LoVo (cell line): Measurements from ENCODE around the gene ERI3.
A peak's percentile ranks its signal among the peaks of the same experiment; 100 is the strongest.

Experiments used
- DNase-seq: peaks from one replicate; pipeline ENCODE4 v3.0.0-alpha.2; 2016; ENCODE audit warnings: low spot score

The ERI3 gene, protein sequence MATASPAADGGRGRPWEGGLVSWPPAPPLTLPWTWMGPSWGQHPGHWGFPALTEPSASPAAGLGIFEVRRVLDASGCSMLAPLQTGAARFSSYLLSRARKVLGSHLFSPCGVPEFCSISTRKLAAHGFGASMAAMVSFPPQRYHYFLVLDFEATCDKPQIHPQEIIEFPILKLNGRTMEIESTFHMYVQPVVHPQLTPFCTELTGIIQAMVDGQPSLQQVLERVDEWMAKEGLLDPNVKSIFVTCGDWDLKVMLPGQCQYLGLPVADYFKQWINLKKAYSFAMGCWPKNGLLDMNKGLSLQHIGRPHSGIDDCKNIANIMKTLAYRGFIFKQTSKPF

DNA sequence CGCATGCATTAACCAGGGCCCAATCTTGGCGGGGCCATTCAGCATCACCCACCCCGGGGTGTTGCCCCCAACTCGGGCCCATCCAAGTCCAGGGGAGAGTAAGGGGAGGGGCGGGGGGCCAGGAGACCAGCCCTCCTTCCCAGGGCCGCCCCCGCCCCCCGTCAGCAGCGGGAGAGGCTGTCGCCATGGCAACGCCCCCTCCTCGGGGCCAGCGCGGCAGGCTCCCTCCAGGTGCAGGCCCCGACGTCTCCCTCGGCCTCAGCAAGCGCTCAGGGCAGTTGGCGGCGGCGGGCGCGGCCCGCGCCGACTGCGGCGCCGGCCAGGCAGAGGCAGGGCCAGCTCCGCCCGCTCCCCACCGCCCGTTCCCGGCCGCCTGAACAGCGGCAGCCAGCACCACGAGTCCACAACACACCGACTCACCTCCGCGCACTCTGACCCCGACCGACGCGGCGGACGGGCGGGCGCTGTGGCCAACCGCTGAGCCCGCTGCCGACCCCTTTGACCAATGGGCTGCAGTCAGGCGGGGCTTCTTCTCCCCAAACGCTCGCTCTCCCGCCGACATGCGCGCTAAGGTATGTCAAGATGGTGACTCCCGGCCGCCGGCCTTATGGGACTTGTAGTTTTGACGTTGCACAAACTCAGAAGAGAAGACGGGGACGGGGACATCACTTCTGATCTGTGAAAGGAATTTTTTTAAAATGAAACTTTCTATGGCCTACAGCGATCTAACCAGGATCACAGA, at the start of gene ERI3:
TSS of gene ERI3 (minus strand) at position 418 of the 742 bp plus-strand sequence. CDS start at position 187, 231 bp downstream.
- DNase-seq, result peak; percentile 99

DNA sequence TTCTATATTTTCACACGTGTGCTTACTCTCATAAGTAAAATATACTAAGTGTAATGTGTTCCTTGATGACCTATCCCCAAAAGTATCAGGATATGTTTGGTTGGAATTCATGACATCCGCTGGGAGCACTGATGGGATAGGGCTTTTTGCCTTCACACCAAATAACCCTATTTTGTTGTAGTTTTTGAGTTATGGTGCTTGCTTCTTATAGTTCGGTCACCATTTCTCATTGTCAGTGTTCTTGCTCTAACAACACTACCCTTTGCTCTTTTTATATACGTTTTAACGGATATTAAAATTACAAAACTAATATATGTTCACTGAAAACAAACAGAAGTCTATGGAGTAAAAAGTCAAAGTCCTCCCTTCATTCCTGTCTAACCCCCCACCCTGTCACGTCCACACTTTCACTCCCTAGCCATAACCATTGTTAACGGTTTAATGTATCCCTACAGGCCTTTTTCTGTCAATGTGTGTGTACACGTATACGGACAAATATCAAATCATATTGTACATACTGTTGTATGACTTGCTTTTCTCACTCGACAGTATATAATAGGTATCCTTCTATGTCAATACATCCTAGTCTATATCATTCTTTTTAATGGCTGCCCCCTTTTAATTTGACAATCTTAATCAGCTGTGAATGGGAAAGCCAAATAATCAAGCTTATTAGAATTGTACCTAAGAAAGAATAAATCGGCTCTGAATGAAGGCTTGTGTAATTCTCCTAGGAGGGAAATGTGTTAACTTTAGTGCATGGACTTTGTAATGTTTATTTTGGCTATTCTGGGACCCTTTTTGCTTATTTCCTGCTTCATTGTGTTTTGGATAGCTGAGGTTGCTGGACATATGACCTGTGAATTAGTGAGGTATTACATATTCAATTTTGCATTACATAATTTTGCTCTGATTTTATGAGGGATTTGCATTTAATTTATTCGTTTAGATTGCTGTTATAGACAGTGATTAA, 46.5 kb upstream of the ERI3 start:
- no peak for DNase-seq

DNA sequence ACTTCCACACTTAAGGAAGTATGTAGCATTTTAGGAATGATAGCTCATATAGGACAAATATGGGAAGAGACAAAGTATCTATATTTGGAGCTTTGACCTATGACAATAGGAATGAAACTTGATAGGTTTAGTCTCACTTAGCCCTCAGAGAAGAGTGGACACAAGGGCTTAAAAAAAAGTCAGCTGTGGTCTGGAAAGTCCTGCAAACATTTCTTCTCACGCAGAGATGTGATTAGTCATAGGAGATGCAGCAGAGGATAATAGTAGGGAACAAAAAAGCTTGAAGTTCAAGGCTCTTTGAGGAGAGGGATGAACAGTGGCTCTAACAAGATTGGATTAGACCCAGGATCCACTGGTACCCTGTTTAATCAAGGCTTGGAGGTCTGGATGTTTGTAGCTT, 35.2 kb upstream of the ERI3 start:
- DNase-seq, result peak; percentile 7

DNA sequence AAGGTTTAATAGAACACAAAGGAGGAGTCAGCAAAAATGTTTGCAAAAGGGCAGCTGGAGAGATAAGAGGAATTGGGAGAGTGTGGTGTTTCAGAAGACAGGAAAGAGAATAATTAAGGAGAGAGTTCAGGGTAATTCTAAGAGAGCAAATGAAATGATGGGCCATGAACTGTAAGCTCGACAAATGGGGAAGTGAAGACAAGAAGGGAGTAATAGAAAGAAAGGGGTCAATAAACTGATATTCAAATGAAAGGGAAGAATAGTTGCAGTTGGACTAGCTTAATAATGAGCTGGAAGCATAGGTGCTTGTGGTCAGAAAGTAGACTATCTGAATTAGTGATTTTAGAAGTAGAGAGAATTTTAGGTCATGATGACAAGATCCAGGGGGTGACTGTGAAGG, 34.4 kb upstream of the ERI3 start:
- DNase-seq, result no peak

DNA sequence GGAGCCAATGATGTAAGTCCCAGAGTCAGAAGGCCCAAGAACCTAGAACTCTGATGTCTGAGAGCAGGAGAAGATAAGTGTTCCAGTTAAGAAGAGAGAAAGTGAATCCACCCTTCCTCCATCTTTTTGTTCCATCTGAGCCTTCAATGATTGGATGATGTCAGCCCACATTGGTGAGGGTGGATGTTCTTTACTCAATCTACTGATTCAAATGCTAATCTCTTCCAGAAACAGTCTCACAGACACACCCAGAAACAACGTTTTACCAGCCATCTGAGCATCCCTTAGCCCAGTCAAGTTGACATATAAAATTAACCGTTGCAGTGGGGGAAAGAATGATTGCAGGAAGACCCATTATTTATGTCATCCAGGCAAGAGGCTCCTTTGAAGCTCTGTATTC, 33.5 kb upstream of the ERI3 start:
- DNase-seq, result no peak

DNA sequence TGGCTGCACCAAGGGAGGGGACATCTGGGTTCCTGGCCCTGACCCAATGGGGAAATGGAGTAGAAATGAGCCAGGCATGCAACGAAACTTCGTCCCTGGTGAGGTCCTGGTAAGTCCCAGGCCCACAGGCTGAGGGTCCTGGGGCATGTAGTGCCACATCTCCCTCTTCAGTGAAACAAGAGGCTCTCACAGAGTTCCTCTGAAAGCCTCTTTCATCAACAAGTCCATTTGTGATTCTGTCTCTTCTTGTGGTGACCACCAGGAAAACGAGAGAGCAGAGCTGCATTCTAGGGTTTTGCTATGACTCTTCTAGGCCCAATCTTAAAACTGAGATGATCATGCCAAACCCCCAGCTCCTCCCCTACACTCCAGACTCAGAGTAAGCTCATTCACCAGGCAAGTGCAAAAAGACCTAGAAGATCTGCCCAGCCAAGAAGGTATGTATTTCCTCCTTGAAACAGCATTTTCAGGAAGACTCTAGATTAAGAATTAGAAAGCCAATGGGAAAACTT, 25.7 kb upstream of the ERI3 start:
- DNase-seq, result no peak

DNA sequence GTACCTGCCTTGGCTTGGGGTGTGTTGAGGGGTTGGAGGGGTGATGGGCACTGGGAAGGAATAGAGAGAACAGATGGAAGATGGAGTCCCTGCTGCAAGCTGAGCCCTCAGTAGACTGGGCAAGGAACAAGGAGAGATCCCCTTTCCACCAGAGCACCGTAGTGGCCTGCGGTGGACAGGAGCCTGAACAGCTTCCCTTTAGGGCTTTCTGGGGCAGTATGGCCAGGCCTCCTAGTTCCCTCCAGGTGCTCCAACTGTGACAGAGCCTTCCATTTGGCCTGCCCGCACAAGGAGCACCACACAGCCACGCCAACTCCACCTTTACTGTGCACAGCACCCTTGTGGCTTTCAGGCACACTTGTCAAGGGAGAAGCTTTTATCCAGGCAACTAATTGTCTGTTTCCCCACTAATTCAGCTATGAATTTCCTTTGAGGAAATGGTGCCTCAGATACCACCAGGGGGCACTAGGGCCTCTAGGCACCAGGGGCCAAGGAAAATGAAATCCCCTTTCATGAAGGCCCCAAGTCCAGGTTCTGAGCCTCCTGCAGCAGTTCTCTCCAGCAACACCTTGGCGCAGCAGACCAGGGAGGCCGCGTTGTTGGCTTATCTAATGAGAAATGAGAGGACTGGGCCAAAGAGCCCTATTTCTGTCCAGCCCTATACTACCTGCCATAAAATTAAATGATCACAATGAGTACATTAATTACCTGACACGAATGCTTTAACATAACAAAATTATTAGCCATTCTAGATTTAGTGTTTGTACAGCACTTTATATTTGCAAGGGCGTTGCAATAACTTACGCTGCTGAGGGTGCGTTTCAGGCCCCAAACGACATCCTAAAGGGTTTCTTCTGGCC, 23.1 kb upstream of the ERI3 start:
- peak; percentile 47 for DNase-seq

DNA sequence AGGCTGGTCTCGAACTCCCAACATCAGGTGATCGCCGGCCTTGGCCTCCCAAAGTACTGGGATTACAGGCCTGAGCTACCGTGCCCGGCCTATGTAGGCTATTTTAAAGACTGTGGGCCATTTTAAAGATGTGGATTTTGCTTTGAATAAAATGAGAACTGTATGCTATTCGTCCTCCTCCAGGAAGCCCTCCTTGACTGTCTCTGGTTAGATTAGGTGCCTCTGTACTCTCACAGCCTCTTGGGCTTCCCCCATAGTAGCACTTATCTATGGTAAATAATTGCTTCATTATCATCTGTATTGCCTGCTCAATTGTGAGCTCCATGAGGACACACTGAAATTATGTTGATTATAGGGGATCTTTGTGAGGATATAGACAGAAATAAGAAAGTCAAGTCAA, 20.5 kb upstream of the ERI3 start:
- no peak for DNase-seq

DNA sequence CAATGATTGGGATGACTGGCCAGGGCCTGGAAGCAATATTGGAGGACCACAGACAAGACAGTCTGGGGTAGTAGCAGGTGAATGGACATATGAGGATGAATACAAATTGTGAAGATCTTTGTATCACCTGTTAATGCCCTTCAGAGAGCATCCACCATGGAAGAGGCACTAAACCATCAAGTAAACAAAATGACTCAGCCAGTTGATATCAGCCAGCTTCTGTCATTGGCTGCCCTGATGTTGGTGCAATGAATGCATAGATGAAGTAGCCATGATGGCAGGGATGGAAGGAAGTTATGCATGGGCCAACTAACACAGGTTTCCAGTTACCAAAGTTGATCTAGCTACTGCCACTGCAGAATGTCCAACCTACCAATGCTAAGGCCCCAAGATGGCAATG, 16.1 kb upstream of the ERI3 start:
- DNase-seq, result no peak

DNA sequence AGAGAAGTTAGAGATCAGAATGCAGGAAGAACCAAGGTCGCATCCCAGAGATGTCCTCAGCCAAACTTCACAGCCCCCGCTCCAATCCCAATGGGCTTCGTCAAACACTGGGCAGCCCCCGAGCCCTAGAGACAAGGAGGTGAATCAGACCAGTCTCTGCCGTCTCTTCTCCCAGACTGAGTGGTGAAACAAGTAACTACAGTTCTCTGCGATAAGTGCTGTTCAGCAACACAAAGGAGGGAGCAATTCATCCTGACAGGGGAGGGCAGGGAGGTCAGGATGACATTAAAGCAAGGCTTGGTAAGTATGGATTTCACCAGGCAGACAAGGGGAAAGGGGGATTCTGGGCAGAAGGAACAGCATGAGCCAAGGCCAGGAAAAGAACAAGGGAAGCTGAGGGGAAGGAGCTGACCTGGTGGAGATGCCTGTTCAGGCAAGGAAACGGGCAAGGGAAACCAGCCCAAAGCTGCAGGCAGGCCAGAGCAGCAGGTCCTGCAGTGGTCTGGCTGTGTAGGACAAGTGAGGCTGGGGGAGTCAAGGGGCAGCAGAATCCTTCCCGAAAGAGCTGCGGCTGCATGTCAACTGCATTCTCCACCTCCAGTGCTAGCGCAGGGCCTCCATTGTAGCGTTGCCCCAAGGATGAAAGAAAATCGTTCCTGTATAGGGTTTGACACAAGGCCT, 13.6 kb upstream of the ERI3 start:
- no peak for DNase-seq

DNA sequence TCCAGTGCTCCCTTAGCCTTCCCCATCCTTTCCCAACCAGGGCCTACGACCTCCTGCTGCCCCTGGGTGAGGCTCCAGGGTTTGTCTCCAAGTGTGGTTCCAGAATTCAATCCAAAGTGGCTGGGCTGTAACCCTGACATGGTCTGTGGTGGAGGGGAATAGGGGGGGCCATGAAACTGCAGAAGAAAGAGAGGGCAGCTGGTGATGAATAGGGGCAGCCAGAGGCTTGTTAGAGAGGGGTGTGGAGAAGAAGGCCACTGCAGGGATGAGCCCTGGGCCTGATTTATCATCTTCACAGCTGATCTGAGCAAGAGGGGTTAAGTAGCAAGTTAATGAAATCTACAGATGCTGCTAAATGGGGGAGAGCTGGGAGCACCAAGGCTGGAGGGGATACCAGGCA, 12.9 kb upstream of the ERI3 start:
- no peak for DNase-seq

DNA sequence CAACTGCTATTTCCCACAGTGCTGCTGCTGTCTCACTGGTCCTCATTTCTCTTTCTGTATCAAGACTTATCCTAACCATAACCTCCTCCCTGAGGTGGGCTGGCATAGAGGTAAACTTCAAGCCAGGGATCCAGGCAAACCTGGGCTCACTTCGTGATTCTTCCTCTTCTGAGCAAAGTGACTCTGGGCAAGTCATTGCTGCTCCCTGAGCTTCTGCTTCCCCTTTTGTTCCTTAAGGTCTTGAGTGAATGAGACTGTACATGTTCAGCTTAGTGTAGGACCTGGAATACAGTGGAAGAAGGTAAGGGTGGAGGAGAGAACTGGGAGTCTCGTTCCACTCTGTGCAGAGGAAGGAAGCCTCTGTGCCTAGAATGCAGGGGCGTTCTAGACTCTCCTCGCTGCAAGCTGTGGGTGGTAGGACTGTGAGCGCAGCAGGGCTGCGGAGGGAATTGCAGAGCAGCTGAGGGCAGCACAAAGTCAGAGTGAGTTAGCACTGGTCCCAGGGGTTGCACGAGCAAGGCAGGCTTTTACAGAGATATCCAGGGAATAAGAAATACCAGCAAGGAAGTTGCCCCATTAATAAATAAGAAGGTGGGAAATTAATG, 11.4 kb upstream of the ERI3 start:
- DNase-seq, result no peak

DNA sequence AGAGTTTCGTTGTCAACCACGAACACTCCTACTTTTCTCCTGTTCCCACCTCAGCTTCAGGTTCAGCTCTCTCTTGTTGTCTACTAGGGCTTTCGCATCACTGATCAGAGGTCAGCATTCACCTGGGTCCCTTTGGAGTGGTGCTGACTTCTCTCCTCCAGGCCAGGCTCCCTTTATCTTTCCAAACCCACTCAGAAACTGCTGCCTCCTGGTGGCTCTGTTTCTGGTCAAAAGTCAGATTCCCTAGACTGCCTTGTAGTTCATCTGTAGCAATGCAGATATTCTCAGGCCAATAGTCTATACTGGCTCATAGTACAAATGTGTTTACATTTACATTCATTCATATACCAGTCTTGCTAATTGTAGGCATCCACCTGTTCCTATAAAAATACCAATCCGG, 6.4 kb upstream of the ERI3 start:
- no peak for DNase-seq

DNA sequence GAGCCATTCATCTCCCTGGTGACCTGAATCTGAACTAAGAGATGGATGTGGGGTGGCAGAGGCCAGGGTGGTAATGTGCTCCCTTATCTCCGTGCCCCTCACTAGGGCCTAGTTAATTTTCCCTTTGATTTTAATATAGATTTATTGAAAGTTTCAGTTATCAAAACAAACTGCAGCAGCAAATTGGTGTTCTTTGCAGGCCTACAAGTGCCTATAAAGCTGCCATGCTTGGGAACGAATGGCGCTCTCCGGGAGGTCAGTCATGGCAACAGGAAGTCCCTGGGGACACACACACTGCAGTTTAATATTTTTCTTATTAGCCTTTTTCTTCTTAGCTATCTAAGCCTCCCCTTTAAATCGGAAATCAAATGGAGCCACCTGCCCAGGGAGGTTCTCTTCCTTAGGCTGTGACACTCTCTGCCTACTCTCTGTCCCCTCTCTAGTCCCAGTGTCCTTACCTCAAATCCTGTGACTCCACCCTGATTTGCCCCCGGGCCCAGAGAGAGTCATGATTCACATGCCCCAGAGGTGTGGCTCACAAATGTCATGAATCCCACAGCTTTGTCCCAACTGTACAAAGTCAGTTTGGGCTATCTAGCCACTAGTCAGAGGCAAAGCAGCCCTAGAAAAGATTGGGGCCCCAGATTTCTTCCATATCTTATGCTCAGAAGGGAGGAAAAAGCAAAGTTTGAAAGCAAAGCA, 4.3 kb upstream of the ERI3 start:
- DNase-seq, result no peak

DNA sequence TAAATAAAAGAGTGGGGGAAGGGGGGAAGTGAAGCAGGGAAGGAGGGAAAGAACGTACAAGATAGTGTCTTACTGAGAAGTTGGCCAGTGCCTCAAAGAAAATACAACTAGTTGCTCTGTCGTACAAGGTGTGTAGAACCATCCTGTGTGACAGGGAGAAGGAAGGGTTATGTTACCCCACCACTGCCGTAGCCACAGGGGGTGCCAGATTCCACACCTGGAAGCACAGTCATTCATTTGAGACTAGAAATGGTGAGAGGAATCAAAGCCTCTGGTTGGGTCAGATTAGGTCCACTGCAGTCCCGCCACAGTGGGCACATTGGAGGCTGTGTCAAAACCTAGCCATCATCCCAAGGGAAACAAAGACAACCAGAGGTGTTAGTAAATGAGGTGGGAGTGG, 2.7 kb upstream of the ERI3 start:
- no peak for DNase-seq

DNA sequence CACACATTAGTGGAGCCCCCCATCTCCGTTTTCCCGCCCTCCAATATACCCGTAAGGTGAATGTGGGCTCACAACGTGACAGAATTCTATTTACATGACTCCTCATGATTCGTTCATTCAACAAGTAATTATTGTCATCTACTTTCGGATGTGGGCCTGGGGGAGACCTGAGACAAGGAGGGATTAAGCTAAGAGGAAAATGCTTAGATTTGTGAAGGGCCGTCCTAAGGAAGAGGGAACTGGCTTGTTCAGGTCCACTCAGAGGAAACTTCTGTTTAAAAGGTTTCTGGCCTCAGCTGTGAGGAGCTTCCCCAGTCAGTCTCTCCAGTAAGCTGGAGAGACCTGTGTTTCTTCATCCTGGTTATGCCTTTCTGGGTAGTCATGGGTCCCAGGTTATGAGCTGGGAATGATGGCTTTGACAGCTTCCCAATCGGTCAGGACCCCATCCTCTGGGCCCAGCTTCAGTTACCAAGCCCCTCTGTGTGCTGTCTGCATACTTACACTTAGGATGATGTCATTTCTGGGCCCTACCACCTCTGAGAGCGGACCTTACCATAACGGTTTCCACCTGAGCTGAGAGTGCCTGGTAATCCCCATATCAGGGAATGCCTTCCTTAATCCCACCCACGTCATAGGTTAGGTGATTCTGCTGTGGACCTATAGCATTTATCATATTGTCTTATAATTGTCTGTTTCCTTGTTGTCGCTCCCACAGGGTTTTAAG, 687 bp upstream of the ERI3 start:
- DNase-seq, result no peak

DNA sequence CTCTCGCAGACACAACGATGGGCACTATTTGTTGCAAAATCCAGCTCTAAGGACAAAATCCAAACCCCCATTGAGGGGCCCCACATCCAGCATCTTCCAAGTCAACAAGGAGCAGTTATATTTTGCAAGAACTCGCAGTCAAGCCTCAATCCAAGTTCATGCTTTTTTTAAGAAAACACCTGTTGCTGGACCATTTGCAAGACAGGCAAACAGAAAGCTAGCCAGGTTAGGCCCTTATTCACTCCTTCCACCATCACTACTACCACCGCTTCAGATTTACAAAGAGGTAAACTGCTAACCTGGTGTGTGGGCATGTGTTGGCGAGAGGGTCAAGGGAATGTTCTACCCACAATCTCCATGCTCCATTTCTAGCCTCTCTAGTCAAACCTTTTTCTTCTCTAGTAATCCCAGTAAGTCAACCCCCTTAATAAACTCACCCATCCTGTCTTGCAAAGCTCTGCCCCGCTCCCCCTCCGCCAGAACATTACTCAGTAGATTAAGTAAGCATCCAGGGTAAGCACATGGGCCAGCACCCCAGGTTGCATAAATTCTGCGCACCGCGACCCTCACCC, 703 bp downstream of the ERI3 start:
- DNase-seq, result no peak

DNA sequence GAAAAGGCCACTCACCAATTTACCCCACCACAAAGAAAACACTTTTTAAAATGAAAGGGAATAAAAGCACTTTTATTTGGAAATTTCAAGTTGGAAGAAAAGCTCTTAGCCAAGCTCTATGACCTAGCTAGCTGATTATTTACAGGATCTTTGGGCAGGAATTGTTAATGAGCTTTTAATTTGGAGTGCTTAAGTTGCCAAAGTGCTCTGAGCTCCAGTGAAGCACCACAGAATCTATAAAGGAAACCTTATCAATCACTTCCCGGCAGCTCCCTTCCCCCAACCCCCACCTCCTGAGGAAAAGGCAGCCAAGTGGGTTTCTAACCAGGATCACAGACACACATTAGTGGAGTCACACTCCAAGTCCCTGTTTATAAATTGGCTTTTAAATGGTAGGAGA, 1.5 kb downstream of the ERI3 start:
- DNase-seq, result no peak

DNA sequence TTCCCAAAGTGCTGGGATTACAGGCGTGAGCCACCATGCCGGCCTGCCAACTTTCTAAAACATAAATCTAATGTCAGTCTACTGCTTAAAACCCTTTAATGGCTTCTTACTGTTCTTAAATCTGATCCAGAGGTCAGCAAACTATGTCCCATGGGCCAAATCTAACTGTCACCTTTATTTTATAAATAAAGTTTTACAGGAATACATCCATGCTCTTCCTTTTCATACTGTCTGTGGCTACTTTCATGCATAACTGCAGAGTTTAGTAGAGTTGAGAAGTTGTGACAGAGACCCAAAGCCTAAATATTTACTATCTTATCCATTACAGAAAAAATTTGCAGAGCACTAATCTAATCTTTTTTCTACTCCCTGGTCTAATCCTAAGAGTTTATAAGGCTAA, 3.8 kb downstream of the ERI3 start:
- DNase-seq, result no peak
